Naive B cell (primary cell): ENCODE data around the gene APOBEC3G. TPM values are rescaled to one million over a fixed set of nuclear protein-coding genes. Genes with fewer than 3 reads are reported as not detected.

ENCODE experiments used
- ATAC-seq, 2 donors: fragments of 150-1000 bp; cut with Tn5 transposase; 2 replicates each; pipeline ENCODE4 v1.10.0; 2021; ENCODE audit warnings: low read depth in 2 of 2, mild to moderate bottlenecking in 2 of 2, moderate library complexity in 2 of 2
- DNase-seq: peaks from one replicate; pipeline ENCODE4 v3.0.0; 2022
- H3K27ac Mint-ChIP-seq, 6 donors: one replicate each; pipeline ENCODE4 v1.8.0; 2020 to 2022; ENCODE audit warnings: mild to moderate bottlenecking in 6 of 6, mixed read lengths in 6 of 6, moderate library complexity in 5 of 6, inconsistent platforms in 2 of 6
- H3K27me3 Mint-ChIP-seq, 3 donors: one replicate each; pipeline ENCODE4 v1.8.0; 2021 to 2022; ENCODE audit warnings: mixed read lengths in 3 of 3, mild to moderate bottlenecking in 1 of 3
- H3K36me3 Mint-ChIP-seq, 2 donors: one replicate each; pipeline ENCODE4 v1.8.0; 2020 to 2022; ENCODE audit warnings: mixed read lengths in 2 of 2, inconsistent platforms in 1 of 2, mild to moderate bottlenecking in 1 of 2
- H3K4me1 Mint-ChIP-seq, 3 donors: one replicate each; pipeline ENCODE4 v1.8.0; 2020 to 2022; ENCODE audit warnings: mixed read lengths in 3 of 3, inconsistent platforms in 1 of 3, mild to moderate bottlenecking in 1 of 3, moderate library complexity in 1 of 3
- H3K4me3 Mint-ChIP-seq, 8 donors: one replicate each; pipeline ENCODE4 v1.8.0; 2020 to 2022; ENCODE audit warnings: mild to moderate bottlenecking in 8 of 8, mixed read lengths in 8 of 8, moderate library complexity in 8 of 8, inconsistent platforms in 2 of 8
- H3K9me3 Mint-ChIP-seq, 7 donors: one replicate each; pipeline ENCODE4 v1.8.0; 2020 to 2022; ENCODE audit warnings: mixed read lengths in 7 of 7, mild to moderate bottlenecking in 5 of 7, inconsistent platforms in 2 of 7, moderate library complexity in 1 of 7
- polyA plus RNA-seq, 6 donors: library from polyadenylated mRNA; unstranded; fragments of 300-500 nt; fragmentation: Illumina TruSeq; gene quantifications; one replicate each; pipeline ENCODE4 v1.2.3, GENCODE V29; 2021; ENCODE audit warnings: low read depth in 6 of 6

Gene APOBEC3G
- polyA plus RNA-seq, 6 donors from 2014 or later: 87.2 to 136 (median 120) TPM

DNA sequence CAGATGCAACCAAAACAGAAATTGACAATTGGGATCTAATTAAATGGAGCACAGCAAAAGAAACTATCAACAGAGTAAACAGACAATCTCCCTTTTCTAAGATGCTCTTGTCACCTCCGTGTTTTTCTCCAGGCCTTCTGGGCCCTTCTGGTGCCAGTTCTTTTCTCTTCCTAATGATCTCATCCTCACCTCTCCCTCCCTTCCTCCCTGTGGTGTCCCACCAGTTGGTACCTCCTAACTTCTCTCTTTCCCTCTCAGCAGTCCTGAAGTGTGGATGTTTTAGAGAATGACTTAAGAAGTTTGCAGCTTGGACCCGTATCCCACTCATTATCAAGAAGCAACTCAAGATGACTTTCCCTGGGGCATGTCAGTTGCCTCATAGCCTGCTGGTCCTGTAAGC is 26.4 kb downstream of the APOBEC3G start:
- DNase-seq (no peak), ATAC-seq (no peak)
- H3K27me3 Mint-ChIP-seq: no peaks in the 10 kb centered on the region
- peak overlapping the region in 4 of 6 donors; percentile 2 to 100 (median 62) for H3K27ac Mint-ChIP-seq
- peak overlapping the region in 2 of 8 donors; percentile 22 to 37 for H3K4me3 Mint-ChIP-seq
- peaks cover 23 to 25% (median 25%) of the 10 kb centered on the region in 3 donors for H3K4me1 Mint-ChIP-seq
- H3K9me3 Mint-ChIP-seq: no peaks in the 10 kb centered on the region
- H3K36me3 Mint-ChIP-seq: no peaks in the 10 kb centered on the region

DNA sequence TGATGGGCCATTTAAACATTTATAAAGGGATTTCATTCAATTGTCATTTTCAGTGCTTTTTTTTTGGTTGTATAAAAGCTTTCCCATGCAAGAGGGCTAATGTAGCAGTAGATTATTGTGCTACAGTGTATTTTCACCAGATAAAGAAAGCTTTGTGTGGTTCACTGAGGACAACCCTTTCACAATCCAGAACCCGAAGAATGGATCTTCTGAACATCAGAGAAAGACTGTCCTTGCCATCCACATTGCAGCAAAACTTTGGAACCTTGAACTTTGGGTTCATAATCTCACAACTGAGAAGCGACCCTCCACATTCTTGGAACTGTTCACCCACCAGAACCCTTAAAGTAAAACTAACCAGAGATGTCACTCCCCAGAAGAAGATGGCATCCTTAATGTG is 29.3 kb downstream of the APOBEC3G start:
- Mint-ChIP-seq H3K27ac (peak overlapping the region in 1 of 6 donors; percentile 59), H3K4me1 (peaks cover 15 to 26% (median 25%) of the 10 kb centered on the region in 3 donors), H3K27me3 (no peaks in the 10 kb centered on the region), H3K9me3 (no peaks in the 10 kb centered on the region), H3K36me3 (no peaks in the 10 kb centered on the region), H3K4me3 (no peak overlapping the region)
- DNase-seq (no peak), ATAC-seq (no peak)

DNA sequence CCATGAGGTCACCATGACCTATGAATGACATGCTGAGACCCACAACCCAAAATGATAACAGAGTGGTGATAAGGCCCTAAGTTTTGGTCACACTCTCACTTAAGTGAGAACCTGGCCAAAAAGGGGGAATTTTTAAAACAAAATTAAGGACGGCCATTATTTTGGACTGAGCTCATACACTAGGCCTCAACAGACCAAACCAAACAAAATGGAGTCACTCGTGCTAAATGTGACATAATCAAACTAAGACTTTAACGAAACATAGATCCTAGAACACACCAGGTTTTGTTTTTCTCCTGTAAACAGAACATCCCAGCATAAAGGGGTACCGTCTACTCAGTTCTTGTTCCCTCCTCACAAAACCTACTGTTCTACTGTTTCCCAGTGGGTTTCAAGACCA is 31.4 kb downstream of the APOBEC3G start:
- Mint-ChIP-seq H3K27me3 (no peaks in the 10 kb centered on the region), H3K36me3 (no peaks in the 10 kb centered on the region), H3K9me3 (no peaks in the 10 kb centered on the region), H3K4me3 (no peak overlapping the region), H3K4me1 (peaks cover 19 to 31% (median 25%) of the 10 kb centered on the region in 3 donors), H3K27ac (peak overlapping the region in 3 of 6 donors; percentile 31 to 80 (median 76))
- no peak for ATAC-seq
- DNase-seq: no peak

DNA sequence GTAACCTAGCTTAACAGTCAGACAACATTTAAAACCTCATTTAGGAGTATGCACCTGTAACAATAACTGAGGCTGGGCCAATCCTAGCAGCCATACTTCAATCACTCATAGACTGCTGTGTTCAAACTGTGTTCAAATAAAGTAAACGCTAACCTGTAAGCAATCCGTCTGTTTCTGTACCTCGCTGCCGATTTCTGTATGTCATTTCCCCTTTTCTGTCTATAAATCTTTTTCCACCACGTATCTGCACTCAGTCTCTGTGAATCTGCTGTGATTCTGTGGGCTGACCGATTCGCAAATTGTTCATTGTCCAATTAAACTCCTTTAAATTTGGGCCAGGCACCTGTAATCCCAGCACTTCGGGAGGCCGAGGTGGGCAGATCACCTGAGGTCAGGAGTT is 32.3 kb downstream of the APOBEC3G start:
- Mint-ChIP-seq H3K4me3 (peak overlapping the region in 1 of 8 donors; percentile 69), H3K27me3 (no peaks in the 10 kb centered on the region), H3K27ac (peak overlapping the region in 4 of 6 donors; percentile 41 to 84 (median 70)), H3K4me1 (peaks cover 23 to 38% (median 34%) of the 10 kb centered on the region in 3 donors), H3K36me3 (no peaks in the 10 kb centered on the region), H3K9me3 (no peaks in the 10 kb centered on the region)
- ATAC-seq (peak; percentile 52 to 55), DNase-seq (no peak)

DNA sequence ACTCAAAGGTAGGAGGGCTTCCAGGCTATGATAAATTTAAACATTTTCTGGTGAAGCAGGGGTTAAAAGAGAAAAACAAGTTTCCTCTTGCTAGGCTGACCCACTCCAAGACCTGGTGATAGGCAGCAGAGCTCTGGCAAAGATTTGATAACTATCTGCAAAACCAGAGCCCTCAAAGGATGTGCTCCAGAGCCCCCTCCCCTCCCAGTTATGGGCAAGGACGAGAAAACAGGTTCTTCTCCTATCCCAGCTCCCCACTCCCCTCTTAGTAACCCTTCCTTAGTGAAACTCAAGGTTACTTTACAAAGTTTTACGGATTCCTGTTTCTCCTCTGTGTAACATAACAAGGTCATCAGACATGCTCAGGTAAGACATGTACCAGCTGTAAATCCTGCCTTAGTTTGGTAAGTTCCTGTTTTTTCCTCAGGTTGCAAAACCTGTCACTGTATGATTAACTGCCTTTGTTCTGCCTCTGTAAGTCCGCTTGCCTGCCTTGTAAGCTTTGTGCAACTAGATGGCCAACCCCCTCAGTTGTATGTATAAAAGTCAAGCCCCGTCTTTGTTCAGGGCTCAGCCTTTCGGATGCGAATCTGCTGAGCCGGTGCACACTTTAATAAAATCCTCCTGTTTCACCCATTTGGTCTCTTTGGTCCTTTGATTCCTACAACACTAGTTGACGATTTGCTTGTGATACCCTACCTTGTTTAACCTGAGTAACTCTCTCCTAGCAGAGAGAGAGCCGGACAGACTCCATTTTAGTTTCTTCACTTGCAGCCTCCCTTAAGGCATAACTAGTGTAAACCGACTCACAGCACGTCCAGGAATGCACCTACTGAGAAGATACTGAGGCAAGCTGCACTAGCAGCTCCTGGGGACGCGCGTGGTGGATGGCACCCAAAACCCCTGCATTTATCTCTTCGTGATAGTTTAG is 33.8 kb downstream of the APOBEC3G start:
- DNase-seq (peak; percentile 31), ATAC-seq (peak; percentile 63 to 73)
- H3K27ac Mint-ChIP-seq: peak overlapping the region in 4 of 6 donors; percentile 7 to 67 (median 48)
- peaks cover 37 to 53% (median 49%) of the 10 kb centered on the region in 3 donors for H3K4me1 Mint-ChIP-seq
- no peaks in the 10 kb centered on the region for H3K36me3 Mint-ChIP-seq
- H3K4me3 Mint-ChIP-seq: peak overlapping the region in 1 of 8 donors; percentile 68
- no peaks in the 10 kb centered on the region for H3K27me3 Mint-ChIP-seq
- H3K9me3 Mint-ChIP-seq: no peaks in the 10 kb centered on the region

DNA sequence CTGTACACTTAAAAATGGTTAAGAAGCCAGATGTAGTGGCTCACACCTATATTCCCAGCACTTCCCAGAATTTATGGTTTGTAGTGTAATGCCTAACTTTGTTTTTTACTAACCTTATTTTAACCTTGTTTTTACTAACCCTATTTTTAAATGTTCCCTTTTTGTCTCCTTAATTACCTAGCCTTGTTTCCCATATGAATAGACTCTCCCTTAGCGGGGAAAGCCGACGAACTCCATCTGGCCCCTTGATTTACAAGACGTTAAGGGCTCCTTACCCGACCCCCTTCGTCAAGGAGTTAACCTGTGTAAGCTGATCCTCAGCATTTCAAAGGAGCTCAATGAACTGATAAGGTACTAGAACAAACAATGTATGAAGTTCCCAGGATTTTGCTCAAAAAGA is 37.0 kb downstream of the APOBEC3G start:
- H3K4me3 Mint-ChIP-seq: peak overlapping the region in 1 of 8 donors; percentile 9
- DNase-seq (no peak), ATAC-seq (no peak)
- H3K27ac Mint-ChIP-seq: peak overlapping the region in 4 of 6 donors; percentile 72 to 91 (median 85)
- H3K4me1 Mint-ChIP-seq: peaks cover 45 to 70% (median 61%) of the 10 kb centered on the region in 3 donors
- no peaks in the 10 kb centered on the region for H3K9me3 Mint-ChIP-seq
- no peaks in the 10 kb centered on the region for H3K27me3 Mint-ChIP-seq
- H3K36me3 Mint-ChIP-seq: no peaks in the 10 kb centered on the region

DNA sequence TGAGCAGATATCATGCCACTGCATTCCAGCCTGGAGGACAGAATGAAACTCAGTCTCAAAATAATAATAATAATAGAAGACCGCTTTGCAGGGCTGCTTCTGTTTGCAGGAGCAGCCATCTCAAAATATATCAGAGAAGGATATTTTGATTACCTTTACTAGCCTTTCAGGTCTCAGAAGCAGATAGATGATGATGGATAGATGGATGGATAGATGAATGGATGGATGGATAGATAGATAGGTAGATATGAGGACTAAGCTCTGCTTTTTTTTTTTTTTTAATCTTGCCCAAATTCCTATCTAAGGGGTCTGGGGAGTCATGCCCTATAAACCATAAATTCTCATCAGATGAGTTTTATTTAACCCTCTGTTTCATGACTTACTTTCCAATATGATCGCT is 38.5 kb downstream of the APOBEC3G start:
- Mint-ChIP-seq H3K4me1 (peaks cover 40 to 58% (median 48%) of the 10 kb centered on the region in 3 donors), H3K9me3 (no peaks in the 10 kb centered on the region), H3K27ac (peak overlapping the region; percentile 3 to 81 (median 67)), H3K4me3 (peak overlapping the region in 7 of 8 donors; percentile 40 to 76 (median 71)), H3K36me3 (no peaks in the 10 kb centered on the region), H3K27me3 (no peaks in the 10 kb centered on the region)
- no peak for DNase-seq
- no peak for ATAC-seq

DNA sequence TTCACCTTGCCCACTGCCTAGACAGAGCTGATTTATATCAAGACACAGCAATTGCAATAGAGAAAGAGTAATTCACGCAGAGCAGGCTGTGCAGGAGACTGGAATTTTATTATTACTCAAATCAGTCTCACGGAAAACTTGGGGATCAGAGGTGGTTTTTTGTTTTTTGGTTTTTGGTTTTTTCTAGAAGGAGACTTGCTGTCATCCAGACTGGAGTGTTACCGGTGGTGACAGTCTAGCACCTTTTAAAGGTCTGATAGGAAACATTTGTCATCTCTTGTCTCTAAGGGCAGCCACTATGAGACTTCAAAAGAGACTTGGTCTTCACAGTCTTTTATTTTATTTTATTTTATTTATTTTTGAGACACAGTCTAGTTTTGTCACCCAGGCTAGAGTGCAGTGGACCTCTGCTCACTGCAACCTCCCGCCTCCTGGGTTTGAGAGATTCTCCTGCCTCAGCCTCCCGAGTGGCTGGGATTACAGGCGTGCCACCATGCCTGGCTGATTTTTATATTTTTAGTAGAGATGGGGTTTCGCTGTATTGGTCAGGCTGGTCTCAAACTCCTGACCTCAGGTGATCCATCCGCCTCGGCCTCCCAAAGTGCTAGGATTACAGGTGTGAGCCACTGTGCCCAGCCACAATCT is 39.0 kb downstream of the APOBEC3G start:
- peak overlapping the region in 4 of 8 donors; percentile 21 to 71 (median 48) for H3K4me3 Mint-ChIP-seq

DNA sequence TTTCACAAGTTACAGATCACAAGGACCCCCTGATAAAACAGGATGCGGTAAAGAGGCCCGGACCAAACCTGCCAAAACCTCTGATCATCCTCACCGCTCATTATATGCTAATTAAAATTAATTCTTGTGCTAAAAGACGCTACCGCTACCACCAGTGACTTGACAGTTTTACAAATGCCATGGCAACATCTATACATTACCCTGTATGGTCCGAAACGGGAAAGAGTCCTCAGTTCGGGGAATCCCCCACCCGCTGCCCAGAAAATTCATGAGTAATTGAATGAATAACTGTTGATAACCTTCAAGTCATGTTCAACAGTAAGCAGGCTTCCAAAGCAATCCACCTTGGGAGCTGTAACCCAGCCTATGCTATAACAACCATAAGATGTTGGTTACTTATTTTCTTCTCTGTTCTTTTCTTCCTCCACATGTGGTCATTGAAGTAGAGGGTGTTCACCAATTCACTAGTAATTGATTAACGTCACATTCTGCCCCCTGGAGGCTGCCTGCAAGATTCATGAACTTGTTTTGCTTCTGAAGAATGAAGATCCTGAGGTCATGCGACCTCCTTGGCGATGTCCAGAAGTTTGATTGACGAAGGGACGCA is 40.6 kb downstream of the APOBEC3G start:
- peak overlapping the region in 5 of 6 donors; percentile 55 to 95 (median 86) for H3K27ac Mint-ChIP-seq
- peaks cover 33 to 60% (median 36%) of the 10 kb centered on the region in 3 donors for H3K4me1 Mint-ChIP-seq
- H3K36me3 Mint-ChIP-seq: no peaks in the 10 kb centered on the region
- DNase-seq (peak; percentile 62), ATAC-seq (peak; percentile 60 to 64)
- H3K4me3 Mint-ChIP-seq: peak overlapping the region in 6 of 8 donors; percentile 22 to 77 (median 43)
- no peaks in the 10 kb centered on the region for H3K9me3 Mint-ChIP-seq
- no peaks in the 10 kb centered on the region for H3K27me3 Mint-ChIP-seq

More for the DNA sequence above, 39.0 kb downstream of the APOBEC3G start:
- H3K27me3 Mint-ChIP-seq: no peaks in the 10 kb centered on the region
- no peaks in the 10 kb centered on the region for H3K36me3 Mint-ChIP-seq
- H3K9me3 Mint-ChIP-seq: no peaks in the 10 kb centered on the region
- ATAC-seq: no peak
- DNase-seq: no peak
- H3K4me1 Mint-ChIP-seq: peaks cover 36 to 55% (median 43%) of the 10 kb centered on the region in 3 donors
- peak overlapping the region; percentile 3 to 81 (median 67) for H3K27ac Mint-ChIP-seq

DNA sequence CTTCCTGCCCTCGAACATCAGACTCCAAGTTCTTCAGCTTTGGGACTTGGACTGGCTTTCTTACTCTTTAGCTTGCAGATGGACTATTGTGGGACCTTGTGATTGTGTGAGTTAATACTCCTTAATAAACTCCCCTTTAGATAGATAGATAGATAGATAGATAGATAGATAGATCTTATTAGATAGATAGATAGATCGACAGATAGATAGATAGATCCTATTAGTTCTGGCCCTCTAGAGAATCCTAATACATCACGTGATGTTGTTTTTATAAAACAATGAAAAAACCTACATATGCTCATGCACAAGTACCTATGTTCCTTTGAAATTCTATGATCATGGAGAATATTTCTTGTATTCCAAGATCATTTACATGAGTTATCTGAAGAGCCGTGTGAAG is 43.9 kb downstream of the APOBEC3G start:
- Mint-ChIP-seq H3K4me1 (peaks cover 13 to 37% (median 21%) of the 10 kb centered on the region in 3 donors), H3K27me3 (no peaks in the 10 kb centered on the region), H3K9me3 (no peaks in the 10 kb centered on the region), H3K4me3 (no peak overlapping the region), H3K36me3 (no peaks in the 10 kb centered on the region), H3K27ac (peak overlapping the region in 2 of 6 donors; percentile 3 to 81)
- ATAC-seq (no peak), DNase-seq (no peak)

DNA sequence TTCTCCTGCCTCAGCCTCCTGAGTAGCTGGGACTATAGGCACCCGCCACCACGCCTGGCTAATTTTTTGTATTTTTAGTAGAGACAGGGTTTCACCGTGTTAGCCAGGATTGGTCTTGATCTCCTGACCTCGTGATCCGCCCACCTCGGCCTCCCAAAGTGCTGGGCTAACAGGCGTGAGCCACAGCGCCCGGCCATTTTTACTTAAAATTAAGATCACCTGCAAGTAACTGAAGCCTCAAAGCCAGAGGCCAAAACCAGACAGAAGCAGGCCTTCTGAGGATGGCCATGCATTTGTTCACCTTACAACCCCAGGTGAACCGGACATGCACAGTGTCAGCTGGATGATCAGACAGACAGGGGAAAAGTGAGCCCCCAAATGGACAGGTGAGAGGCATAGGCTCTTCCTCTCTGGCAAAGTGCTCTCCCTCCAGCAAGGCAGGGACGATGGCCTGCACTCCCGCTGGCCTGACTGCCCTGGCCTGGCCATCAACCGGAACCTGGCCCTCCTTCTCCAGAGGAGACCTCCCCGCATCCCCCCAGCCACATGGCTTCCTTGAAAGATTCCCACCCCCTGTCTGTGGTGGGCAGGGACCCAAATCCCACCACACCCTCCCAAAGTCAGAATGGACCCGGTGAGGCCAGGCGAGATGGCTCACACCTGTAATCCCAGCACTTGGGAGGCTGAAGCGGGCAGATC is 45.8 kb downstream of the APOBEC3G start:
- Mint-ChIP-seq H3K4me1 (peaks cover 4 to 20% (median 13%) of the 10 kb centered on the region in 3 donors), H3K9me3 (no peaks in the 10 kb centered on the region), H3K27me3 (no peaks in the 10 kb centered on the region), H3K36me3 (no peaks in the 10 kb centered on the region), H3K4me3 (peak overlapping the region in 1 of 8 donors; percentile 12), H3K27ac (peak overlapping the region in 1 of 6 donors; percentile 57)
- ATAC-seq (no peak), DNase-seq (no peak)

DNA sequence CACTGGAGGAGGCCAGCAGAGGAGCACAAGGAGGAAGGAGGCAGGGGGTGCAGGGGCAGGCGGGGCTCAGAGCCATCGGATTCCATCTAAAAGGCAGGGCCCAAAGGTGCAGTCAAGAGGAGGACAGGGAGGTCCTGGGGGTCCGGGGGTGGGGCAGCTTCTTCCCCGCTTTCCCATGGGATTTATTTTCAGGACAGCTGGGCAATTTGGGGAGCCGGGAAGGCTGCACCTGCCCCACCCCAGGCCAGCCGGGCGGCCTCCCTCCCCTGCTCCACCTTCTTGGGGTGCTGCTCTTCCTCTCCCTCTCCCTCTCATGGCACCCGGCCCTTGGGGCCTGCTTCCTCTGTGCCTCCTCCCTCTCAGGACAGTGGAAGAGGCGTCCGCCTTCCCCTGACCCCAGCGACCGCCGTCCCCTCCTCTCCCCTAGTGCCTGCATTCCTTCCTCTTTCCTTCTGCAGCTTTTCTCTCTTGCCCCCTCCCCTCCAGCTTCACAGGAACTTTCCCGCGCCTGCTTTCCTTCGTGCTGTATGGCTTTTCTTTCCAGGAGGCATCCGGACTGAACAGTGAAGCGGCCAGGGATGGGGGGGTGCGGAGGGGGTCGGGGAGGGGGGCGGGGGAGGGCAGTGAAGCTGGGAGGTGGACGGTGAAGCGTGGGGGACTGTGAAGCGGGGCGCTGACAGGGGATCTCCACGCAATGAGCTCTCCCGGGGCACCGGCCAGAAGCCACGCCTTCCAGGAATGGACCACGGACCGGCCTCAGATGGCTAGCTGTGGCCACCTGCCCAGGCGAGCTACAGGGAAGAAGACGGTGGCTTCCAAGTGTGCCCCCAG is 46.9 kb downstream of the APOBEC3G start:
- Mint-ChIP-seq H3K9me3 (no peaks in the 10 kb centered on the region), H3K27ac (peak overlapping the region in 4 of 6 donors; percentile 49 to 74 (median 64)), H3K4me1 (peaks cover 0 to 16% (median 15%) of the 10 kb centered on the region in 3 donors), H3K36me3 (no peaks in the 10 kb centered on the region), H3K4me3 (peak overlapping the region in 1 of 8 donors; percentile 21), H3K27me3 (no peaks in the 10 kb centered on the region)
- peak in 1 of 2 donors; percentile 21 for ATAC-seq
- DNase-seq: no peak
